GM19397 (cell line): ENCODE results near the gene KAT6B.
A peak's percentile ranks its signal among the peaks of the same experiment; 100 is the strongest.

Source experiments
- ATAC-seq: cut with Tn5 transposase; IDR thresholded peaks from one replicate; pipeline ENCODE4 v1.9.1; 2021; ENCODE audit warnings: mild to moderate bottlenecking, moderate library complexity; ENCODE audit not compliant: unreplicated experiment

Gene KAT6B

DNA sequence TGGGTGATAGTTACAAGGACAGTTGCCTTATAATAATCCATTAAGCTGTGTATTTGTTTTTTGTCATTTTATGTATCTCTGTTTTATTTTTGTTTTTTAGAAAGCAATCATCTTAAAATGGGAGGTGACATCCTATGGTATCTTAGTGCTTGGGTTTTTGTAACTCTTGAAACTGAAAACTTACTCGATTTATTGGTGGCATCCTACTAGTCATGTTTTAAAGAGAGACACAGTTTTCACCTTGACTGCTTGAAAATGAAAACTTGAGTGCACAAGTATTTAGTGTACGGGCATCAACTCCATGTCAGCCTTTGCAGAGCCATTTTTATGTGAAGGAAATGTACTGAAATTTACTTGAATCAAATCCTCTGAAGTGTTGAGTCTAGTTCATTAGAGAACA, 181.2 kb downstream of the KAT6B start:
- no peak for ATAC-seq

DNA sequence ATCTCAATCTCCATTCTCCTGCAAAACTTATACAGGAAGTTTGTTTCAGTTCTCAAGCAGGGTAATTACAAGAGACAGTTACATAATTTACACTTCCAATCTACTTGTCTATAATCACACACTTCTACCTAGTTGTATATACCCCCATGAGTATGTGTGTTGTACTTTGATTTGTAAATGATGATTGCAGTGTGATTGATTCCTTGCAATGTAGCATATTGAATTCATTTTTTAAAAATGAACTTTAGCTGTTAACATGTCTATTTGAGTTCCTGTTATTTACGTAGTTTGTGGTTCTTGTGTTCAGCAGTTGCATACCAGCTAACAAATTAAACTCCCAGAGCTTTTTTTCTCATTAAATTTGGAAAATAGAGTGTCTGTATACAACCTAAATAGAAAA, 182.6 kb downstream of the KAT6B start:
- ATAC-seq: no peak

DNA sequence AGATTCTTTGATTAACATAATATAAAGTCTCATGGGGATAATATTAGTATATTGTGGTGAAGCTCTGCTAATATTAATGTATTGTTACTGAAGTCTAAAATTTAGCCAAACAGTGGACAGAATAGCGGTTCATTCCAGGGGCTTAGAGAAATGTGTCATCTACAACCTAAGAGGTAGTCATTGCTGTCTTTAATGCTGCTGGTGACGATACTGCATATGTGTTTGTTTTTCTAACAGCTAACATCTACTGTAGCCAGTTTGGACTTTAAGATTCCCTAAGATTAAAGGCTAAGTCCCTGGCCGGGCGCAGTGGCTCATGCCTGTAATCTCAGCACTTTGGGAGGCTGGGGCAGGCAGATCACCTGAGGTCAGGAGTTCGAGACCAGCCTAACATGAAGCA, 183.0 kb downstream of the KAT6B start:
- no peak for ATAC-seq

DNA sequence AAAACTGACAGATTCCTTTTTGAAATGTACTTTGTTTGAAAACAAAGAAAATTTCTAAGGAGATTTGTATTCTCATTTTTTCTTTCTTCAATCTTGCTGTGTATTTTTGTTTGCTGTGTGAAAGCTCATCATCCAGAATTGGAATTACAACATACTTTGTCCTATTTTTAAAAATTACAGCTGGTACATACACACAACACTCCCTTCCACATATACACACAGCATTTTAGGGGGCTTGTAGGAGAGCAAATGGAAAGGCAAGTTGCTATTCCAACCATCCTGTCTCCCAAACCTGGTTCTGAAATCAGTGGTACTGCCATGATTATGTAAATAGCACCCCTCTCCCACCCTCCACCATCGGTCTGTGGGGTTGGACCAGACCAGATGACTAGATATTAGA, 184.0 kb downstream of the KAT6B start:
- no peak for ATAC-seq

DNA sequence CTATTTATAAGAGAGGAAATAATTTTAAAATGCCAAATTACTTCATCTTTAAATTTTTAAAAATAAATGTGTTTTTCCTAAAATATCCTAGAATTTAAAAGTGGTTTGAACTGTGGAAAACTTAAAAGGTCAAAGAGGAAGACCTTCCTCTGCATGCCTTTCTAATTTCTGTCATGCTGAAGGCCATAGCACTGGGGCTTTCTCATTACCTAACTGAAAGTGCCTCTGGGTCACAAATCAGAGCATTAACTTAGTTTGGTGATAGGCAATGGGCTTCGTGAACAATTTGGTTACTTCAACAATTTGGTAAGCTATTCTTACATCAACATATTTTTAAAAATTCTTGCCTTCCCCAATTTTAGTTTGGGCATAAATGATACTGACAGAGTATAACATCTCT, 184.8 kb downstream of the KAT6B start:
- ATAC-seq: no peak

DNA sequence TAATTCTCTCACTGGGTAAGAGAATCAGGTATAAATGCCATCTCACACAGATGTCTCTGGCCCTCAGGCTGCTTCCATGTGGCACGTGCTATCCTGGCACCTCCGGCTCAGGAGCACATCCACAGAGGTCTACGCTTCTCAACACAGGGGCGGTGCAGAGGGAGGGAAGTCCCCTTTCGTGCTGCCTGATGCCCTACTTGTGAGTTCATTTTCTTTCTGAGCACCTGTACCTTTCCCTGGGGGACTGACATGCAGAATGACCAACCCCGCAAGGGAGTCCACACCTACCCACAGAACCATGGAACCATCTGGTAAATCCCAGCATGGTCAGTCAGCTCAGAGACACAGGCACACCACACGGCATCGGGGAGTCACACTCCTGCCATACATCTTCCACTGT, 186.1 kb downstream of the KAT6B start:
- ATAC-seq: peak; percentile 33

DNA sequence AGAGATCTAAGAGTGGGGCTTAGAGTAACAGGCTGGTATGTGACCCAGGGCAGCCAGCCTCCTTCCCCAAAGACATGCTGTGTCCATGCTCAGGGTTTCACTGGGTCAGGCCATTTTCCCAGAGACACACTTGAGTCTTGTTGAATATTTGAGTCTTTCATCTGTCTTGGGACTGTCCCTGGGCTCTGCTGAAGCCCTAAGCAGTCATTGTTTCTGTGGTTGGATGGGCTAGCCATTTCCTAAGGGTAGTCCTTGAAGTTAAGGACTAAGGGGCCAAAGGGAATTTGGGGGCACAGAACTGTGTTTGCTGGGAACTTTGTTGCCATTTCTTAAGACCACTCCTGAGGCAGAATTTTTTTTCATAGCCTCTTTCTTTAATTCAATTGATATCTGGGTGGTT, 186.6 kb downstream of the KAT6B start:
- no peak for ATAC-seq

DNA sequence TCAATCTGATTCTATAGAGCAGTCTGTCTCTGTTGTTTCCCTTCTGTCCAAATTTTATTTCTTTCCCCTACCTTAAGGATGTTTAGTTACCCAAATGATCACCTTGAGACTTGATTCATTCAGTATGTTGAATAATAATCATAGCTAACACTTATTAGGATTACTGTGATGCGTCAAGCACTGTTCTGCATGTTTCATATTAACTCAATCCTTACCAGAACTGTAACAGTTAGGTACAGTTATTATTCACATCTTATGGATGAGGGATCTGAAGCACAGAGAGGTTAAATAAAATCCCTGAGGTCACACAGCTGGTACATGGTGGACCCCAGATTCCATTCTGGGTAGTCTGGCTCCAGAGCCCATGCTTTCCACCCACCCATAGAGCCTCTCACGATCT, 187.1 kb downstream of the KAT6B start:
- no peak for ATAC-seq

DNA sequence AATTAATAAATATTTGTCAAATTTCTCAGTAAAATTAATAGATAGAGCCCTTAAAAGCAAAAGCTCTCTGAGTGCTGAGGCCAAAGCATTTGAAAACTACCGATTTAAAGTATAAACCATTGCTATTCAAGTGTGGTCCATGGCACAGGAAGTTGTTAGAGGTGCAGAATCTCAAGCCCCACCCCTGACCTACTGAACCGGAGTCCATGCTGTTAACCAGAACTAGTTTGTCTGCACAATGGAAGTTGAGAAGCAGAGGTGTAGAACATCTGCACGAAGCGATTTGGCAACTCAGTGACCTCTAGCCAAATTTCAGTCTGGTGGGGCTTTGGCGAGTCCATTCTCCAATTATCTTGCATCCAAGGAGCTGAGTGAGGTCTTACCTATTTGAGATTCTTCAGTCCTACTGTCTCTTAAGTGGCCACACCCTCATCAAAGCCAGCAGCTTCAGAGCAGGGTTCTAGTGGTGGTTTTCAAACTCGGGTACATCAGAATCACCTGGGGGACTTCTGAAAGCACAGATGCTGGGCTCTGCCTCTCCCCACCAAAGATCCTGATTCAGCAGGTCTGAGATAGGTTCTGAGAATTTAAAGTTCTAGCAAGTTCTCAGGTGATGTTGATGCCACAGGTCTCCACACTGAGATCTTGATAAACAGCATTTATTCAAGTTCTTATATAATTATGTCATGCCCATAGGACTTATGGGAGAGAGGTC, 188.3 kb downstream of the KAT6B start:
- ATAC-seq: no peak

DNA sequence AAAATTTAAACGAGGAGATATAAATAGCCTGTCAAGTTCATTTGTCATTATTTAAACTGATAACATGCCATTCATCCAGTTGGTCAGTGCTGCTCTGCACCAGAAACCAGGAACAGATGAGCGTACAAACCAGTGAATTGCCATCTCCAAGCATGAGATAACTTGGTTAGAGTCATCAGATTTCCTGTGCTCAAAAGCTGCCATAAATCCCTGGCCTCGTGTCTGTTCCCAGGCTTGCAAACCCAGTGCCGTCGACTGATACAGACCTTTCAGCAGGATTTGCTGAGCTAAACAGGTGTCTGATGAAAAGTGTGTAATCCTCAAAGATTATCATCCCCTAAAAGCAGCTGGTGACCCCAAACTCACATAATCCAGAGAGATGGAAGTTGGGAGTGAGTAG, 189.0 kb downstream of the KAT6B start:
- ATAC-seq: no peak

DNA sequence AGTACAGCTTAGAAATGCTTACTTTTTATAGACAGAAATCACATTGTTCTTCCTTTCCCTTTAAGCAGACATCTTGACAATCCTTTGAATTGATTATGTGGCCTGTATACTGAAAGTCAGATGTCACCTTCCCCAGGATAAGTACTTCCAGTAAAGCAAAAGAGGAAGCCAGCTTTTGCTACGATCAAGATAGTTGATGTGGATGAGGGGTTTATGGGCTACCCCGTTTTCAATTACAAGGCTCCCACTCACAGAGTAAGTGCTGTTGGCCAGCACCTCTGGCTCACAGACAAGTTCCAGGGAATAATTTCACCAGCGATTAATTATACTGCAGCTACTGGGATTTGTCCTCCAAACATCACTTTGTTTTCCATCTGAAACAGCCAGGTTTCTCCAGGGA, 189.9 kb downstream of the KAT6B start:
- no peak for ATAC-seq

DNA sequence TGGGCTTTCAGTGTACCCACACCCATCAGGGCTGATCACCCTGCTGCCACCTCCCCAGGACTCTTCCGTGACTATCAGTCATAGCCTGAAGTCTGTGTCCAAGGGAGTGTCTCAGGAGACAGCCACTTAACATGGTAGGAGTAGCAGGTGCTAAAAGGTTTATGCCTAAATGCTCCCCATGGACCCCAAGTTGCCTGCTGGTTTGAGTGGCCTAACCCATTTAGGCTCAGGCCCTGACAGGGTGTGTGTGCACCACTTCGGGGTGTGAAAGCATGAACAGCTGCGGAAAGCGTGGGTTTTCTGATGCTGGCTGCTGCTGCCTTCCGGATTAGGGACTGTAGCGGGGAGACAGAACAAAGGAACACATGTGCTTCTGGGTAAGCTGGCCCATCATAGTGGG, 191.9 kb downstream of the KAT6B start:
- no peak for ATAC-seq

DNA sequence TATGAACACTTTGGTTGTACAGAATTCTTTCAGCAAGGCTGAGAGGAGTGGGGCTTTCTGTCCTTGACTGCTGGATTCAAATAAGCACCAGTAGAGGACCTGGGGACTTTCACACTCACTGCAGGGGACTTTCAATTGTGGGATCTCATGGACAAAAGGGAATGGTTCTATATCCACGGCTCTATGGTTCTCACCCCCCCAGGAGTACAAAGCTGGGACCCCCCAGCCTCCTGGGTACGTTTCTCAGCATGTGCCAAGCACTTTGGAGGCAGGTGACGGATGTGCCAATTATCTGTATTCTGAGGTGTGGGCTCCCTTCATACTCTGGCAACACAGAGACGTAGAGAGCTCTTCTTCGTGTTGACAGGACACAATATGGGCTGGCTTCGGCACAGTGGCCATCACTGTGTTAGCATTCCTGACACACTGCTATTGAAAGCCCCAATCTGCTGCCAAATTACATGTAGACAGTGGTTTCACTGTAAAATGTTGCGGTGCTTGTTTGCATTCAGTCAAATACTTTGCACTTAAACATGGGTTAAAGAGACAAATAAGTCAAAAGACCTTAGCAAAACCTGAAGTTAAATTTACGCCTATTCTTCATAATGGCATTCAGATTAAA, 192.4 kb downstream of the KAT6B start:
- ATAC-seq: no peak

DNA sequence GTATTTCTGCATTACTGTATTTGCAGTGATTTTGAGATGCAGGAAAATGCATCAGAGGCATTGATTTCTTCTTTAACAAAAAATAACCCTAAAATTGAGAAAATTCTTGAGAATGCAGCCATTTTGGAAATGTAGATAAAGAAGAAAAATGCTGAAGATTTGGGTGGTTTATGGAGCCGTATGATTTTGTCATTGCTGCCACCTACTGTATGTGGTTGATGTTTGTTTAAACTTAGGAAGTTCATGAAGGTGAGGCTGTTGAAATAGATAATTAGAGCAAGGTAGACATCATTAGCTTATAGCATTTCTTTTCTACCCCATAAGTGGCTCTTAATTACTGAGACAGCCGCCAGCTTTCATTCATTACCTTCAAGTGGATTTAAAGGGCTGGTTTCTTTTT, 193.0 kb downstream of the KAT6B start:
- no peak for ATAC-seq

DNA sequence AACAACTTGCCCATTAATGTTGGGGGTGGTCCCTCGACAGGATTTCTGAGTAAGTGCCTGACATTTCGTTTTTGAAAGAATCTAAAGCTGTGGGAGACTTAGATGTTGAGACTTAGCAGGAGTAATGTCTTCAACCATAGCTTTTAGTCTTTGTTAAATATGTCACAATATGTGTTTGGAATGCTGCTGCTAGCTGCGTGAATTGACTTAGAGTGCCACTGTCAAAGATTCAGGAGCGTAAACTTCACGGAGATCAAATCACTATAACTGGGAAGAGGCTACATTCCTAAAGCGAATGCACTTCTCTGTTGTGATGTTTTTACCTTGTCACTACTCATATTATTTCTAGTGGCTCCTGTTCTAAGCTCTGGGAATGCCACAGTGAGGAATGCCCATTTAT, 193.8 kb downstream of the KAT6B start:
- ATAC-seq: no peak

DNA sequence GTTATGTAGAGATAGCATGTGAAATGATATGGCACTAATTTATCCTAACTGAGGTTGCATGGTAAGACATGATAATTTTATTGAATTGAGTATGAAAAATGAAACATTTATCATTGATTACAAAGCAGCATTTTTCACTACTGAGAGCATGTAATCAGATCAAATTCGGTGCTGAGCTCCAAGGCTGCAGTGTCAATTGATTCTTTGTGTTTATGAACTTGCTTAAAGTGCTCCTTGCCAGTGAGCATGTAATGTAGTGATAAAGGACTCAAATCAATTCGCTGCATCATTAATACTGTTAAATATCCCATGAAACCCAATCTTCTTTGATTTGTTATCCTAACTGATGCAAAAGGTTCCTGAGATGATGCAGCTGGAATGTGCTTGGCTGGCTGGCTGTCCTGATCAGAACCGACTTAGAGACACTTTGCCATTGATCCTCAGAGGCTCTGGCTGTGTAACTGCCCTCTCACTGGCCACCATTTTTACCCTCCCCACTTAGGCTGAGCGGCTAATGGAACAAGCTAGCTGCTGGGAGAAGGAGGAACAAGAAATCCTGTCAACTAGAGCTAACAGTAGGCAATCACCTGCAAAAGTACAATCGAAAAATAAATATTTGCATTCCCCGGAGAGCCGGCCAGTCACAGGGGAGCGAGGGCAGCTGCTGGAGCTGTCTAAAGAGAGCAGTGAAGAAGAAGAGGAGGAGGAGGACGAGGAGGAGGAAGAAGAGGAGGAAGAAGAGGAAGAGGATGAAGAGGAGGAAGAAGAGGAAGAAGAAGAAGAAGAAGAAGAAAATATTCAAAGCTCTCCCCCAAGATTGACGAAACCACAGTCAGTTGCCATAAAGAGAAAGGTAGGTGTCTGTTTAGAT, 195.2 kb downstream of the KAT6B start:
- ATAC-seq: no peak

DNA sequence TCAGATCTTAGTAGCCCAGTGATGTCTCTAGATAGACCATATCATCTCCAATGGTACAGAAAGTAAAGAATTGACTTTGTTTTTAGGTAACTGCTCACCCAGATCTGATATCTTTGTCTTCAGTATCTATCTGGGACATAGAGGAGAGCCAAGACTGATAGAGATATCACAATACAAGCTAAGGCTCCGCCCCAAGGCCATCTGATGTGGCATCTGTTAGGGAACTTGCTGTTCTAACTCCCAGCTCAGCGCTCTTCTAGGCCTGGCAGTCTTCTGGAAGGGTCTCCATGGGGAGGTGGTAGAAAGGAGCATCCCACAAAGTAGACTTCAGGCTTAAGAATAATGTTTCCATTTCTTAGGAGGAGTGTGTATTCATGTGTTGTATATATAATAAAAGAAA, 196.7 kb downstream of the KAT6B start:
- no peak for ATAC-seq

DNA sequence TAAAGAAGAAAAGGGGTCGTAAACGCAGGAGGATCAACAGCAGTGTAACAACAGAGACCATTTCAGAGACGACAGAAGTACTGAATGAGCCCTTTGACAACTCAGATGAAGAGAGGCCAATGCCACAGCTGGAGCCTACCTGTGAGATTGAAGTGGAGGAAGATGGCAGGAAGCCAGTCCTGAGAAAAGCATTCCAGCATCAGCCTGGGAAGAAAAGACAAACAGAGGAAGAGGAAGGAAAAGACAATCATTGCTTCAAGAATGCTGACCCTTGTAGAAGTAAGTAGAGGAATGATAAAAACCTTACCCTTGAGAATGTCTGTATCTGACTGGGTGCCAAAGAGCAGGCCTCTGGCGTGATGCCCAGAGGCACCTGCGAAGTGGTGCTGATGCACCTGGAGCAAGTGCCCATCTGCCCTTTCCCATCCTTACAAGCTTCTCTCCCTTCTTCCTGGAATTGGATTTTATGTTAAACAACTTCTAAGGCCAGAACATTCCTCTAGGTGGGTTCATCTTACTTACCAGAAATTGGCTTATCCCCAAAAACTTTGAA, 198.6 kb downstream of the KAT6B start:
- no peak for ATAC-seq

DNA sequence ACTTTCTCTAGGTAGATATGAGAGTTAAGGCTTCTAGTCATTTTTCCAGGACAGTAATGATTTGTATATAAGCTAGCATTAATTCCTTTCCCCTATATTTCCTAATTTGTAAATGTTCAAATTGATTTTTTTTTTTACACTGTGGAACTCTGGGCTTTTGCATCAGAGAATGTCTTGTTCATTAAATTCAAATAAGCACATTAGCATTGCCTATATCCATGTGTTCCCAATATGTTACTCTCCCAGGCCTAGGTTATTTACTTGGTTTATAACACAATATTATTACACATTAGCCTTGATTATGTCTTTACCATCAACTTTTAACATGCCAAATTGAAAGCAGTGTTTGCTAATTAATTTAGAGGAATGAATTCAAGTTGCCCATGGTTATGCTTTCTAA, 201.6 kb downstream of the KAT6B start:
- ATAC-seq: no peak

DNA sequence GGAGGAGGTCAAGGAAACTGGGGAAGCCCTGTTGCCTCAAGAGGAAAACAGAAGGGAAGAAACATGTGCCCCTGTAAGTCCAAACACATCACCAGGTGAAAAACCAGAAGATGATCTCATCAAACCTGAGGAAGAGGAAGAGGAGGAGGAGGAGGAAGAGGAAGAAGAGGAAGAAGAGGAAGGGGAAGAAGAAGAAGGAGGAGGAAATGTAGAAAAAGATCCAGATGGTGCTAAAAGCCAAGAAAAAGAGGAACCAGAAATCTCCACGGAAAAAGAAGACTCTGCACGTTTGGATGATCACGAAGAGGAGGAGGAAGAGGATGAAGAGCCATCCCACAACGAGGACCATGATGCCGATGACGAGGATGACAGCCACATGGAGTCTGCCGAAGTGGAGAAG, 202.3 kb downstream of the KAT6B start:
- ATAC-seq: no peak

DNA sequence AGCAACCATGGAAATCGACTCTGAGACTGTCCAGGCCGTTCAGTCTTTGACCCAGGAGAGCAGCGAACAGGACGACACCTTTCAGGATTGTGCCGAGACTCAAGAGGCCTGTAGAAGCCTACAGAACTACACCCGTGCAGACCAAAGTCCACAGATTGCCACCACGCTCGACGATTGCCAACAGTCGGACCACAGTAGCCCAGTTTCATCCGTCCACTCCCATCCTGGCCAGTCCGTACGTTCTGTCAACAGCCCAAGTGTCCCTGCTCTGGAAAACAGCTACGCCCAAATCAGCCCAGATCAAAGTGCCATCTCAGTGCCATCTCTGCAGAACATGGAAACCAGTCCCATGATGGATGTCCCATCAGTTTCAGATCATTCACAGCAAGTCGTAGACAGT, 203.0 kb downstream of the KAT6B start:
- ATAC-seq: no peak

DNA sequence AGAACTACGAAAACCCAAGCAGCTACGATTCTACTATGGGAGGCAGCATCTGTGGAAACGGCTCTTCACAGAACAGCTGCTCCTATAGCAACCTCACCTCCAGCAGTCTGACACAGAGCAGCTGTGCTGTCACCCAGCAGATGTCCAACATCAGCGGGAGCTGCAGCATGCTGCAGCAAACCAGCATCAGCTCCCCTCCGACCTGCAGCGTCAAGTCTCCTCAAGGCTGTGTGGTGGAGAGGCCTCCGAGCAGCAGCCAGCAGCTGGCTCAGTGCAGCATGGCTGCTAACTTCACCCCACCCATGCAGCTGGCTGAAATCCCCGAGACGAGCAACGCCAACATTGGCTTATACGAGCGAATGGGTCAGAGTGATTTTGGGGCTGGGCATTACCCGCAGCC, 203.5 kb downstream of the KAT6B start:
- ATAC-seq: no peak
